Upper lobe of right lung (tissue), 1 donor: Measurements from ENCODE around the gene ETFA. TPM values are rescaled to one million over a fixed set of nuclear protein-coding genes. Genes with fewer than 3 reads are reported as not detected.

Source experiments
- ATAC-seq: fragments of 200-7000 bp; cut with Tn5 transposase; one replicate; pipeline ENCODE4 v1.9.1; 2020; ENCODE audit warnings: mild to moderate bottlenecking, moderate library complexity
- DNase-seq: peaks from one replicate; pipeline ENCODE4 v3.0.0-alpha.2; 2020
- H3K27ac ChIP-seq: fragments of 200-600 bp; one replicate; pipeline ENCODE4 v1.8.0; 2022
- H3K27me3 ChIP-seq: fragments of 200-600 bp; one replicate; pipeline ENCODE4 v1.8.0; 2022; ENCODE audit warnings: mild to moderate bottlenecking
- H3K36me3 ChIP-seq: fragments of 200-600 bp; one replicate; pipeline ENCODE4 v1.8.0; 2022
- H3K4me1 ChIP-seq: fragments of 200-600 bp; one replicate; pipeline ENCODE4 v1.8.0; 2022
- H3K4me3 ChIP-seq: fragments of 200-600 bp; one replicate; pipeline ENCODE4 v1.8.0; 2022; ENCODE audit warnings: mild to moderate bottlenecking
- H3K9me3 ChIP-seq: fragments of 200-600 bp; one replicate; pipeline ENCODE4 v1.8.0; 2022
- CTCF ChIP-seq: fragments of 200-600 bp; IDR thresholded peaks from one replicate; pipeline ENCODE4 v1.8.0; 2022; ENCODE audit warnings: antibody characterized with exemption
- intact Hi-C: fragments of 100-400 bp; cut with DNase I; formaldehyde crosslinking; loops from one replicate; pipeline ENCODE4 v1.11.0; 2022
- total RNA-seq: library from RNA; stranded (reverse); fragmentation: NEBNext Ultra II Directional; extraction: Animal tissue kit (Norgen Biotek cat#: 25700); gene quantifications from one replicate; pipeline ENCODE4 v1.2.1, GENCODE V29; 2021
- donor health status: DM: no; HTN: yes; CAD: no; lungs with severe emphysema.

Gene ETFA
- total RNA-seq, 1 donor from 2014 or later, result 71.3 TPM

- intact Hi-C loops, result no loop called here
- Histone ChIP-seq H3K4me3 (no peak overlapping the region), H3K36me3 (no peaks in the 10 kb centered on the region), H3K27ac (no peak overlapping the region), H3K4me1 (no peaks in the 10 kb centered on the region), H3K27me3 (no peaks in the 10 kb centered on the region), H3K9me3 (no peaks in the 10 kb centered on the region)
- ATAC-seq (peak; percentile 29), DNase-seq (no peak)
- no peak for TF ChIP-seq CTCF
Measured at GRCh38 chr15:76177491-76178040, 133.7 kb downstream of the ETFA start.

- ATAC-seq (no peak), DNase-seq (no peak)
- Histone ChIP-seq H3K27me3 (no peaks in the 10 kb centered on the region), H3K9me3 (no peaks in the 10 kb centered on the region), H3K4me3 (no peak overlapping the region), H3K27ac (no peak overlapping the region), H3K36me3 (no peaks in the 10 kb centered on the region), H3K4me1 (no peaks in the 10 kb centered on the region)
- no peak for TF ChIP-seq CTCF
- intact Hi-C loops, result no loop called here
Measured at GRCh38 chr15:76176487-76177085, 134.7 kb downstream of the ETFA start.

GRCh38 chr15:76176059-76176458 lies 135.2 kb downstream of the ETFA start:
- intact Hi-C loops, result no loop called here
- DNase-seq, result no peak
- no peak for ATAC-seq
- Histone ChIP-seq H3K27ac (no peak overlapping the region), H3K36me3 (no peaks in the 10 kb centered on the region), H3K4me3 (no peak overlapping the region), H3K27me3 (no peaks in the 10 kb centered on the region), H3K4me1 (no peaks in the 10 kb centered on the region), H3K9me3 (no peaks in the 10 kb centered on the region)
- no peak for TF ChIP-seq CTCF

GRCh38 chr15:76175442-76175841 lies 135.8 kb downstream of the ETFA start:
- intact Hi-C loops, result no loop called here
- TF ChIP-seq CTCF, result no peak
- DNase-seq (no peak), ATAC-seq (no peak)
- no peak overlapping the region for H3K27ac ChIP-seq
- no peak overlapping the region for H3K4me3 ChIP-seq
- peaks cover 3% of the 10 kb centered on the region for H3K4me1 ChIP-seq
- no peaks in the 10 kb centered on the region for H3K9me3 ChIP-seq
- no peaks in the 10 kb centered on the region for H3K27me3 ChIP-seq
- no peaks in the 10 kb centered on the region for H3K36me3 ChIP-seq

- Histone ChIP-seq H3K4me1 (peaks cover 6% of the 10 kb centered on the region), H3K4me3 (no peak overlapping the region), H3K27ac (no peak overlapping the region), H3K27me3 (no peaks in the 10 kb centered on the region), H3K36me3 (no peaks in the 10 kb centered on the region), H3K9me3 (no peaks in the 10 kb centered on the region)
- DNase-seq (no peak), ATAC-seq (no peak)
- intact Hi-C loops, result no loop called here
- TF ChIP-seq CTCF, result no peak
Measured at GRCh38 chr15:76174654-76175053, 136.6 kb downstream of the ETFA start.
